ENCODE data around the gene SLC39A1.
"Not testable (repeated sequence)": the region's sequence is repeated elsewhere in the genome, so short reads cannot be mapped to it uniquely, and the experiment has no call there.

The SLC39A1 gene

GRCh38 chr1:153929426-153929825 is 33.9 kb downstream of the SLC39A1 start:
- no peak for DNase-seq (ENCODE audit: low read depth)

- DNase-seq (ENCODE audit: low read depth) = no peak
Observed at GRCh38 chr1:153928791-153929341, 34.5 kb downstream of the SLC39A1 start.

GRCh38 chr1:153928245-153928644 is 35.1 kb downstream of the SLC39A1 start:
- no peak for DNase-seq (ENCODE audit: low read depth)

GRCh38 chr1:153926405-153926804 is 36.9 kb downstream of the SLC39A1 start:
- no peak for DNase-seq (ENCODE audit: low read depth)

- DNase-seq (ENCODE audit: low read depth) = peak; percentile 98
Observed at GRCh38 chr1:153922972-153923925, 40.1 kb downstream of the SLC39A1 start, which contains the start of gene GATAD2B. GATAD2B (minus strand) TSS chr1:153922972; CDS start chr1:153828347, 94,625 bp downstream.

- DNase-seq (ENCODE audit: low read depth) = no peak
Observed at GRCh38 chr1:153922076-153922971, 41.0 kb downstream of the SLC39A1 start.

GRCh38 chr1:153921803-153922075 is 41.6 kb downstream of the SLC39A1 start:
- no peak for DNase-seq (ENCODE audit: low read depth)

GRCh38 chr1:153921080-153921802 is 42.1 kb downstream of the SLC39A1 start:
- DNase-seq (ENCODE audit: low read depth) = no peak

GRCh38 chr1:153919876-153920852 is 43.2 kb downstream of the SLC39A1 start:
- DNase-seq (ENCODE audit: low read depth) = no peak

GRCh38 chr1:153916297-153916696 is 47.0 kb downstream of the SLC39A1 start:
- no peak for DNase-seq (ENCODE audit: low read depth)

- DNase-seq (ENCODE audit: low read depth) = no peak
Observed at GRCh38 chr1:153912349-153912748, 51.0 kb downstream of the SLC39A1 start.

- DNase-seq (ENCODE audit: low read depth) = not testable (repeated sequence)
Observed at GRCh38 chr1:153910560-153910959, 52.8 kb downstream of the SLC39A1 start.
